Ishikawa (cell line): Measurements from ENCODE around the gene RIMS1.

Source experiments
- CEBPB ChIP-seq: IDR thresholded peaks from 2 replicates; pipeline ENCODE4 v1.6.1; 2012
- MAX ChIP-seq: IDR thresholded peaks from 2 replicates; pipeline ENCODE4 v1.6.1; 2012
- NFIC ChIP-seq: IDR thresholded peaks from 2 replicates; pipeline ENCODE4 v1.6.1; 2012
- RAD21 ChIP-seq: IDR thresholded peaks from 2 replicates; pipeline ENCODE4 v1.6.1; 2012; ENCODE audit warnings: low read depth
- TCF12 ChIP-seq: IDR thresholded peaks from 2 replicates; pipeline ENCODE4 v1.6.1; 2012; ENCODE audit warnings: low read depth

DNA sequence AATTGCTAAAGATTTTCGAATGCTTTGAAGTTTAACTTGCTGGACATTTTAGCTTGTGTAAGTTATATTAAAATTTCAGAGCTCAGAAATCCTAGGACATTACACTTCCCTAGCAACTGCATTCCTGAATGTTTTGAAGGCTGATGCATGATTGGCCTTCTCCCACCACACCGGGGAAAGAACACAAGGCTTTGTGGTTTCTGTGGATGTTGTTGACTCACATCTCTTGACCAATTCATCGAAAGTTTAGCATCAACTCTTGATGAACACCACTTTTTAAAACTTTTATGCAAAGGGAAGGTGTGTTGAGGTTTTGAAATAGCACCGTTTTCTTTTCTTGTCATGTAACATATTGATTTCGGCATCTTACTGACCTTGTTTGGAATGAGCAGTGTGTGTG is 81.1 kb downstream of the RIMS1 start:
- TF ChIP-seq MAX (no peak), CEBPB (no peak), NFIC (no peak), TCF12 (no peak), RAD21 (no peak)
